H1 (cell line): ENCODE measurements around the gene ARHGAP15. TPM values are rescaled to one million over a fixed set of nuclear protein-coding genes. Genes with fewer than 3 reads are reported as not detected.

ENCODE experiments used
- CTCF ChIA-PET: fragments of 300-600 bp; sonication (Branson Sonifier 250); formaldehyde crosslinking; loops from one replicate; lab custom pipeline; 2021; ENCODE audit not compliant: partially characterized antibody; lab: Charles Lee
- POLR2A ChIA-PET: fragments of 300-600 bp; sonication (Branson Sonifier 250); formaldehyde crosslinking; loops from one replicate; lab custom pipeline; 2021; ENCODE audit warnings: inconsistent platforms; ENCODE audit not compliant: partially characterized antibody; lab: Charles Lee
- DNase-seq, 2 experiments: peaks; one replicate each; pipeline versions ENCODE4 v3.0.0 to v3.0.0-alpha.2; 2010 to 2022; ENCODE audit warnings: low spot score in 2 of 2, low read depth in 1 of 2, mixed read lengths in 1 of 2
- FAIRE-seq: peaks from 2 replicates; lab custom pipeline; 2011; peaks lifted over from hg19 to GRCh38; lab: Jason Lieb, UNC
- H2AFZ ChIP-seq: 2 replicates; pipeline ENCODE4 v1.8.1; 2012; ENCODE audit warnings: low read length, inconsistent platforms
- H2AK5ac ChIP-seq: 2 replicates; pipeline ENCODE4 v1.6.1; 2013; ENCODE audit warnings: low read depth, low read length
- H2BK120ac ChIP-seq: replicated peaks from 2 replicates; pipeline ENCODE3; 2013; ENCODE audit warnings: low read depth, low read length, inconsistent platforms
- H2BK12ac ChIP-seq: 2 replicates; pipeline ENCODE4 v1.6.1; 2013; ENCODE audit warnings: low read depth, low read length
- H2BK15ac ChIP-seq: 2 replicates; pipeline ENCODE4 v1.6.1; 2013; ENCODE audit warnings: low read length
- H2BK20ac ChIP-seq: 2 replicates; pipeline ENCODE4 v1.6.1; 2013; ENCODE audit warnings: low read length
- H2BK5ac ChIP-seq: 2 replicates; pipeline ENCODE4 v1.6.1; 2013; ENCODE audit warnings: low read depth, low read length
- H3K14ac ChIP-seq: 2 replicates; pipeline ENCODE4 v1.6.1; 2013; ENCODE audit warnings: inconsistent platforms; ENCODE audit not compliant: insufficient read length
- H3K18ac ChIP-seq: 2 replicates; pipeline ENCODE4 v1.6.1; 2013; ENCODE audit warnings: low read length; ENCODE audit errors: extremely low read depth
- H3K23ac ChIP-seq: 2 replicates; pipeline ENCODE4 v1.6.1; 2013; ENCODE audit warnings: inconsistent platforms; ENCODE audit not compliant: insufficient read length
- H3K23me2 ChIP-seq: 2 replicates; pipeline ENCODE4 v1.6.1; 2013; ENCODE audit warnings: low read depth, low read length
- H3K27ac ChIP-seq: 2 replicates; pipeline ENCODE4 v1.6.1; 2011; ENCODE audit warnings: low read depth, low read length, inconsistent platforms
- H3K27me3 ChIP-seq, 4 experiments: replicated peaks in 1 of 4; 1 replicate in 1 of 4; 2 replicates in 3 of 4; pipeline versions ENCODE4 v1.6.1 to v1.8.1; 2011 to 2013; ENCODE audit warnings: low read length in 3 of 4, mild to moderate bottlenecking in 3 of 4, inconsistent platforms in 2 of 4, mixed read lengths in 2 of 4, moderate library complexity in 1 of 4; ENCODE audit not compliant: control insufficient read depth in 3 of 4, insufficient read depth in 3 of 4; ENCODE audit errors: extremely low read depth in 1 of 4
- H3K36me3 ChIP-seq, 4 experiments: 2 replicates each; pipeline versions ENCODE4 v1.6.1 to v1.8.1; 2011 to 2013; ENCODE audit warnings: mild to moderate bottlenecking in 4 of 4, low read length in 3 of 4, moderate library complexity in 2 of 4, control low read depth in 1 of 4, inconsistent platforms in 1 of 4; ENCODE audit not compliant: insufficient read depth in 4 of 4, control insufficient read depth in 2 of 4
- H3K4ac ChIP-seq: replicated peaks from 2 replicates; pipeline ENCODE3; 2013; ENCODE audit warnings: low read length, low read depth, mixed read lengths, inconsistent platforms; ENCODE audit not compliant: insufficient read length
- H3K4me1 ChIP-seq, 4 experiments: replicated peaks in 1 of 4; 1 replicate in 1 of 4; 2 replicates in 3 of 4; pipeline versions ENCODE4 v1.6.1 to v1.8.1; 2011 to 2013; ENCODE audit warnings: low read length in 3 of 4, inconsistent platforms in 2 of 4, mixed read lengths in 1 of 4; ENCODE audit not compliant: insufficient read depth in 4 of 4, control insufficient read depth in 3 of 4
- H3K4me2 ChIP-seq, 2 experiments: 2 replicates each; pipeline versions ENCODE4 v1.6.1 to v1.8.1; 2011 to 2013; ENCODE audit warnings: low read depth in 2 of 2, low read length in 2 of 2, control low read depth in 1 of 2, inconsistent platforms in 1 of 2, mild to moderate bottlenecking in 1 of 2; ENCODE audit not compliant: insufficient read depth in 1 of 2
- H3K4me3 ChIP-seq, 4 experiments: fragments of 200-600, 300-600 bp in 1 of 4; sonication (generic), shearing (Covaris generic), sonication (Bioruptor Twin) in 1 of 4; 2 replicates each; pipeline versions ENCODE4 v1.5.1 to v1.8.1; 2011 to 2016; ENCODE audit warnings: low read length in 4 of 4, low read depth in 3 of 4, control low read depth in 2 of 4, inconsistent platforms in 2 of 4, mild to moderate bottlenecking in 2 of 4, mixed read lengths in 1 of 4, moderate library complexity in 1 of 4; ENCODE audit not compliant: insufficient read depth in 2 of 4; ENCODE audit errors: extremely low read depth in 1 of 4
- H3K56ac ChIP-seq: replicated peaks from 2 replicates; pipeline ENCODE3; 2013; ENCODE audit warnings: low read depth, mild to moderate bottlenecking, mixed read lengths, low read length, inconsistent platforms; ENCODE audit not compliant: insufficient read length
- H3K79me1 ChIP-seq: 2 replicates; pipeline ENCODE4 v1.6.1; 2013; ENCODE audit warnings: low read depth, low read length, control low read depth
- H3K79me2 ChIP-seq, 2 experiments: 2 replicates each; pipeline versions ENCODE4 v1.6.1 to v1.8.1; 2012 to 2013; ENCODE audit warnings: low read length in 2 of 2, mild to moderate bottlenecking in 2 of 2, inconsistent platforms in 1 of 2; ENCODE audit not compliant: insufficient read depth in 2 of 2, control insufficient read depth in 1 of 2
- H3K9ac ChIP-seq, 4 experiments: replicated peaks in 1 of 4; 1 replicate in 1 of 4; 2 replicates in 3 of 4; pipeline versions ENCODE4 v1.6.1 to v1.8.1; 2011 to 2013; ENCODE audit warnings: low read depth in 3 of 4, low read length in 3 of 4, control low read depth in 2 of 4, mild to moderate bottlenecking in 2 of 4, moderate library complexity in 2 of 4, inconsistent platforms in 1 of 4; ENCODE audit errors: extremely low read depth in 1 of 4
- H3K9me3 ChIP-seq, 2 experiments: 2 replicates each; pipeline versions ENCODE4 v1.6.1 to v1.8.1; 2012 to 2013; ENCODE audit warnings: mild to moderate bottlenecking in 2 of 2, moderate library complexity in 2 of 2, control low read depth in 1 of 2, inconsistent platforms in 1 of 2, low read depth in 1 of 2, low read length in 1 of 2, mixed read lengths in 1 of 2; ENCODE audit not compliant: insufficient read depth in 2 of 2
- H4K20me1 ChIP-seq, 2 experiments: replicated peaks in 1 of 2; 2 replicates each; pipeline versions ENCODE3 to v1.8.1; 2011 to 2013; ENCODE audit warnings: inconsistent platforms in 2 of 2, low read length in 2 of 2, mild to moderate bottlenecking in 1 of 2; ENCODE audit not compliant: insufficient read depth in 2 of 2, control insufficient read depth in 1 of 2
- H4K5ac ChIP-seq: 2 replicates; pipeline ENCODE4 v1.6.1; 2013; ENCODE audit warnings: low read length, low read depth, mixed read lengths, inconsistent platforms; ENCODE audit not compliant: insufficient read length
- H4K8ac ChIP-seq: 2 replicates; pipeline ENCODE4 v1.8.0; 2013; ENCODE audit warnings: mild to moderate bottlenecking, moderate library complexity, low read length, inconsistent platforms; ENCODE audit not compliant: insufficient read depth; ENCODE audit errors: extremely low read depth
- H4K91ac ChIP-seq: replicated peaks from 2 replicates; pipeline ENCODE3; 2013; ENCODE audit warnings: low read length, mixed read lengths, inconsistent platforms; ENCODE audit not compliant: insufficient read length
- BACH1 ChIP-seq: IDR thresholded peaks from 2 replicates; pipeline ENCODE4 v1.6.1; 2012; ENCODE audit warnings: low read length, improper control_type of control experiment
- EP300 ChIP-seq, 2 experiments: IDR thresholded peaks; 1 replicate in 1 of 2; 2 replicates in 1 of 2; pipeline ENCODE4 v1.6.1; 2011 to 2012; ENCODE audit warnings: low read depth in 2 of 2, low read length in 2 of 2, mild to moderate bottlenecking in 2 of 2, borderline replicate concordance in 1 of 2, inconsistent platforms in 1 of 2, moderate library complexity in 1 of 2
- GTF2F1 ChIP-seq: IDR thresholded peaks from 2 replicates; pipeline ENCODE4 v1.6.1; 2012; ENCODE audit warnings: low read depth, low read length, improper control_type of control experiment, borderline replicate concordance
- POU5F1 ChIP-seq: IDR thresholded peaks from 2 replicates; pipeline ENCODE4 v1.6.1; 2011; ENCODE audit warnings: low read depth, mild to moderate bottlenecking, low read length, moderate library complexity
- RBBP5 ChIP-seq: IDR thresholded peaks from 2 replicates; pipeline ENCODE4 v1.7.1; 2012; ENCODE audit warnings: low read depth, mild to moderate bottlenecking, inconsistent platforms, low read length, moderate library complexity, borderline replicate concordance
- SP1 ChIP-seq: IDR thresholded peaks from 2 replicates; pipeline ENCODE4 v1.6.1; 2011; ENCODE audit warnings: low read depth, low read length
- SP2 ChIP-seq: IDR thresholded peaks from 2 replicates; pipeline ENCODE4 v1.6.1; 2012; ENCODE audit warnings: mild to moderate bottlenecking, low read length, inconsistent platforms
- TEAD4 ChIP-seq: IDR thresholded peaks from 2 replicates; pipeline ENCODE4 v1.6.1; 2012; ENCODE audit warnings: low read depth, low read length, inconsistent platforms, mixed read lengths
- WGBS, 2 experiments: shearing (Covaris generic) in 1 of 2; methylation state at CpG; one replicate each; pipeline versions ENCODE4 v1.1.6 to v1.1.7; 2013 to 2015; ENCODE audit warnings: low lambda C conversion rate in 2 of 2, mixed read lengths in 2 of 2, inconsistent platforms in 1 of 2, low coverage in 1 of 2, missing lambda C conversion rate in 1 of 2; ENCODE audit not compliant: insufficient replicate concordance in 2 of 2, insufficient coverage in 1 of 2, insufficient read length in 1 of 2; ENCODE audit errors: extremely low coverage in 1 of 2, missing lambda C conversion rate in 1 of 2; 5-methylcytosine and 5-hydroxymethylcytosine counted together
- polyA plus RNA-seq, 7 experiments: library from polyadenylated mRNA; depleted of rRNA in 3 of 7; stranded (reverse) in 5 of 7; unstranded in 2 of 7; fragments of >200 nt in 5 of 7; fragments of 200-250 nt in 2 of 7; gene quantifications; 1 replicate in 5 of 7; 2 replicates in 1 of 7; 4 replicates in 1 of 7; pipeline versions ENCODE4 v1.2.1 to v1.2.3, GENCODE V29; 2011 to 2013; ENCODE audit warnings: missing spikeins in 2 of 7, mixed read lengths in 2 of 7
- total RNA-seq: library from RNA; stranded (reverse); fragmentation: NEBNext Ultra II Directional; extraction: Animal tissue kit (Norgen Biotek cat#: 25700); gene quantifications from 2 replicates; pipeline ENCODE4 v1.2.1, GENCODE V29; 2021
- TF ChIP-seq, protein P1 (sequence below): IDR thresholded peaks from 2 replicates; pipeline ENCODE4 v1.6.1; 2012; ENCODE audit warnings: inconsistent platforms
- TF ChIP-seq, protein P2 (sequence below): IDR thresholded peaks from 2 replicates; pipeline ENCODE4 v1.6.1; 2011; ENCODE audit warnings: low read length, improper control_type of control experiment

The ARHGAP15 gene
- total and polyA plus RNA-seq, 2 of the 8 experiments (the other 6 are each of a cell fraction or from before 2014, with no cell fraction given): not detected

DNA sequence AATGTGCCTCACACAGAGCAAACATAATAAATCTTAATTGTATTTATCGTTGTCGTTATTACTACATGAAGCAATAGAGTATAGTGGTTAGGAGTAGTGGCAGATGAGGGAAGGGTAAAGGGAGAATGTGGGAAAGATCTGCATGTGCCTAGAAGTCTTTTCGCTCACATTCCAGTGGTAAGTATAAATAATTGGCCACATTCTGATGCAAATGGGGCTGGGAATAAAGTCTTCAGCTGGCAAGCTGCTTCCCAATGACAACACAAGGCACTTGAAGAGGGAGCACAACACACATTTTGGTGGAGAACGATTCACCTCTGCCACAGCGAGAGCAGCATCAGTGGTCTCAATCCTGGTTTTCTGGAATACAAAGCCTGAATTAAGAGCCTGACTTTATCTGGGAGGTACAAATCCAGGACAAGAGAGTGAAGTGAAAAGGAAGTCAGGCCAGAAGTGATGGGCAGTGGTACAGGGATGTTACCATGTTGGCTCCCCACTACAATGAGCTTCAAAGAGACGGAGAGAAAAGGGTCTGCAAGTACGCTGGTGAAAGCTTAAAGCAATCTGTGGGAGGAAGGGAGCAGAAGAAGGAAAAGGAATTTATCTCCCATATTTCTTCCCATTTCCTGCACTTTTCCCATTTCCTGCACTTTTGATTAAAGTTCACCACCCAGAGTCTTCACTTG is 112.3 kb downstream of the ARHGAP15 start:
- WGBS, 2 experiments: 60% methylated on average over 7 of the region's 7 CpGs; no CpG with 5 or more reads in 1 of the 2 experiments
- H3K27me3 ChIP-seq: no peaks in the 10 kb centered on the region
- H3K23ac ChIP-seq: no peak overlapping the region
- peak overlapping the region; percentile 32 to 63; a peak in 3 of 4 replicates for H3K4me2 ChIP-seq
- H3K27ac ChIP-seq: no peak overlapping the region
- H4K20me1 ChIP-seq: no peaks in the 10 kb centered on the region
- no peak overlapping the region; the same call in 1 of the 2 replicates for H3K18ac ChIP-seq
- CTCF ChIA-PET: interaction anchor here (0.6 to 5.4 kb wide), 4 partner anchors 17 to 130 kb away, joined by 3 to 32 read pairs (median 4); no protein-coding TSS in a partner anchor
- peak overlapping the region; percentile 9; the same call in 1 of the 2 replicates for H2BK20ac ChIP-seq
- POLR2A ChIA-PET: interaction anchor here (1.1 to 2.3 kb wide), 2 partner anchors 12 to 17 kb away, joined by 5 read pairs; no protein-coding TSS in a partner anchor
- H3K9me3 ChIP-seq: no peaks in the 10 kb centered on the region
- H3K23me2 ChIP-seq: no peaks in the 10 kb centered on the region
- no peak overlapping the region for H3K4ac ChIP-seq
- H2BK15ac ChIP-seq: no peak overlapping the region
- no peaks in the 10 kb centered on the region for H3K36me3 ChIP-seq
- no peak overlapping the region for H2BK120ac ChIP-seq
- H3K14ac ChIP-seq: no peak overlapping the region
- peak overlapping the region; percentile 20; the same call in 1 of the 2 replicates for H2BK5ac ChIP-seq
- H3K79me1 ChIP-seq: no peaks in the 10 kb centered on the region
- peaks cover 0 to 9% (median 5%) of the 10 kb centered on the region in 4 experiments; a peak in 3 of 7 replicates for H3K4me1 ChIP-seq
- no peak overlapping the region for H3K9ac ChIP-seq
- no peaks in the 10 kb centered on the region for H3K79me2 ChIP-seq
- H4K91ac ChIP-seq: no peak overlapping the region
- FAIRE-seq: peak; percentile 86
- no peak overlapping the region for H2AK5ac ChIP-seq
- 0 out of 2 replicates have a peak overlapping the region, but pooled peaks have one; percentile 45 for H2AFZ ChIP-seq
- H2BK12ac ChIP-seq: peak overlapping the region; percentile 94
- no peak overlapping the region for H3K56ac ChIP-seq
- H4K8ac ChIP-seq: no peak overlapping the region
- DNase-seq: peak in 1 of 2 experiments; percentile 39
- peak overlapping the region; percentile 51 for H4K5ac ChIP-seq
- H3K4me3 ChIP-seq: peak overlapping the region in 1 of 4 experiments; percentile 13; a peak in 3 of 8 replicates
- peak; percentile 94 for TF ChIP-seq TEAD4
- TF ChIP-seq, protein P1, sequence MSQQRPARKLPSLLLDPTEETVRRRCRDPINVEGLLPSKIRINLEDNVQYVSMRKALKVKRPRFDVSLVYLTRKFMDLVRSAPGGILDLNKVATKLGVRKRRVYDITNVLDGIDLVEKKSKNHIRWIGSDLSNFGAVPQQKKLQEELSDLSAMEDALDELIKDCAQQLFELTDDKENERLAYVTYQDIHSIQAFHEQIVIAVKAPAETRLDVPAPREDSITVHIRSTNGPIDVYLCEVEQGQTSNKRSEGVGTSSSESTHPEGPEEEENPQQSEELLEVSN: no peak; the same call in 1 of the 2 replicates
- TF ChIP-seq SP1: no peak; the same call in 1 of the 2 replicates
- no peak for TF ChIP-seq SP2
- TF ChIP-seq EP300 (IDR thresholded peaks at IDR 0.05; ENCODE audit: borderline replicate concordance in 1 of 2, low read depth in 2 of 2, low read length in 2 of 2): peak in 1 of 2 experiments; percentile 61; a peak in 1 of 3 replicates
- TF ChIP-seq GTF2F1: no peak
- TF ChIP-seq, protein P2, sequence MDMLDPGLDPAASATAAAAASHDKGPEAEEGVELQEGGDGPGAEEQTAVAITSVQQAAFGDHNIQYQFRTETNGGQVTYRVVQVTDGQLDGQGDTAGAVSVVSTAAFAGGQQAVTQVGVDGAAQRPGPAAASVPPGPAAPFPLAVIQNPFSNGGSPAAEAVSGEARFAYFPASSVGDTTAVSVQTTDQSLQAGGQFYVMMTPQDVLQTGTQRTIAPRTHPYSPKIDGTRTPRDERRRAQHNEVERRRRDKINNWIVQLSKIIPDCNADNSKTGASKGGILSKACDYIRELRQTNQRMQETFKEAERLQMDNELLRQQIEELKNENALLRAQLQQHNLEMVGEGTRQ: no peak
- no peak for TF ChIP-seq RBBP5
- no peak for TF ChIP-seq BACH1
- TF ChIP-seq POU5F1: 0 out of 2 replicates have a peak, but pooled peaks have one; percentile 70
